Myocyte (in vitro differentiated cells): ENCODE results near the gene VASP. TPM values are rescaled to one million over a fixed set of nuclear protein-coding genes. Genes with fewer than 3 reads are reported as not detected.

Experiments used
- DNase-seq: peaks from one replicate; pipeline ENCODE4 v3.0.0-alpha.2; 2012; ENCODE audit warnings: low read depth
- total RNA-seq: library from RNA; depleted of rRNA; stranded (reverse); fragments of >200 nt; gene quantifications from 2 replicates; pipeline ENCODE4 v1.2.3, GENCODE V29; 2014

Gene VASP
- total RNA-seq, 1 donor from 2014 or later: 54.9 TPM

GRCh38 chr19:45473682-45474605 lies 33.3 kb upstream of the VASP start:
- DNase-seq: no peak

GRCh38 chr19:45474606-45475521 lies 32.4 kb upstream of the VASP start:
- no peak for DNase-seq

- no peak for DNase-seq
Observed at GRCh38 chr19:45475537-45476291, 31.6 kb upstream of the VASP start.

DNA sequence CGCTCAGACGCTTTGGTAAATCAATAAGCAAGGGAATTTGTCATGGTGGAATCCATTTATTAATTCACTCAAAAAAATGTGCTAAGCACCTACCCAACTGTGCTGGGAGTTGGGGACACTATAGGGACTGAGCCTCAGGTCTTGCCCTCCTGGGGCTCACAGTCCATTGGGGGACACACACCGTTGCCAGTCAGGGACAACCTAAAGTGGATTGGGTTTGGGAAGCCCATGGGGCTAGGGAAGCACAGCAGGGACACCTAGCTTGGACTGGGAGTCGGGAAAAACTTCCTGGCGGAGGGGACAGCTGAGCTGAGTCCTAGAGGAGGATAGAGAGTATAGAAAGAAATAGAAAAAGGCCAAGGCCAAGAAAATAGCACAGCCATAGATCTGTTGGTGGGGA lies 31.0 kb upstream of the VASP start:
- no peak for DNase-seq

- no peak for DNase-seq
Observed at GRCh38 chr19:45477186-45477585, 30.1 kb upstream of the VASP start.

DNA sequence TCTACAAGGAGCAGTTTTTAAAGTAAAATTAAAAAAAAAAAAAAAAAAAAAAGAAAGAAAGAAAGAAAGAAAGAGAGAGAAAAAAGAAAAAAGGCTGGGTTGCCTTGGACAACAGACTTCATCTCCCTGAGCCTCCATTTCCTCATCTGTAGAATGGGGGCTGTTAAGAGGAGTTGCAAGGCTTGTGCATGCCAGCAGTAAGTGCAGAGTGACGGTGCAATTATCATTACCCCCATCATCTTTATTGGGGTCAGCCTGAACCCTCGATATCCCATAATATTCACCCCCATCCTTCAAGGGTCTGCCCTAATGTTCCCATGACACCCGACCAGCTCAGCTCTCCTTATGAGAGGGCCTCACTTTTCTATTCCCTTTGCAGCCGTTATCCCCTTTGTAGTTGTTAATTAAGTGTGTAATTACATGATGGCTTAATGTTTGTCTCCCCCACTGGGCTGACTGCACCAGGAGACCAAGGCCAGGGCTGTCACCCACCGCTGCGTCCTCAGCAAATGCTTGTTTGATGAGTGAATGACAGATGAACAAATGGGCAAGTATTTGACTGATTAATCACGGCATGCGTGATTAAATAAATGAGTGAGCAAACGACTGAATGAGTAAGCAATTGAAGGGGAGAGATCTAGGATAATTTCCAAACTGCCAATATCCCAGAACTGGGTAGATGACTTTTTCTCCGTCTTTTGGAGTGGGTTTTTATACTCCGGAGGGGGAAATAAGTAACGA lies 29.4 kb upstream of the VASP start:
- DNase-seq: no peak

GRCh38 chr19:45478454-45479238 lies 28.6 kb upstream of the VASP start:
- peak; percentile 90 for DNase-seq

DNA sequence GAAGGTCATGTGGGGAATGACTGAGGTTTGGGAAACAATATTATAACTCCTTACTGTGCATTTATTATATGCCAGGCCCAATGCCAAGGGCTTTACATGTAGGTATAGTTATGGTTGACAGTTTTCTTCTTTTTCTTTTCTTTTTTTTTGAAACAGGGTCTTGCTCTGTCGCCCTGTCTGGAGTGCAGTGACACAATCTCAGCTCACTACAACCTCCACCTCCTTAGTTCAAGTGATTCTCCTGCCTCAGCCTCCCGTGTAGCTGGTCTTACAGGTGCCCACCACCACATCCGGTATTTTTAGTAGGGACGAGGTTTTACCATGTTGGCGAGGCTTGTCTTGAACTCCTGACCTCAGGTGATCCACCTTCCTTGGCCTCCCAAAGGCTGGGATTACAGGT lies 24.2 kb upstream of the VASP start:
- no peak for DNase-seq

GRCh38 chr19:45484273-45484945 lies 22.9 kb upstream of the VASP start:
- DNase-seq: no peak

DNA sequence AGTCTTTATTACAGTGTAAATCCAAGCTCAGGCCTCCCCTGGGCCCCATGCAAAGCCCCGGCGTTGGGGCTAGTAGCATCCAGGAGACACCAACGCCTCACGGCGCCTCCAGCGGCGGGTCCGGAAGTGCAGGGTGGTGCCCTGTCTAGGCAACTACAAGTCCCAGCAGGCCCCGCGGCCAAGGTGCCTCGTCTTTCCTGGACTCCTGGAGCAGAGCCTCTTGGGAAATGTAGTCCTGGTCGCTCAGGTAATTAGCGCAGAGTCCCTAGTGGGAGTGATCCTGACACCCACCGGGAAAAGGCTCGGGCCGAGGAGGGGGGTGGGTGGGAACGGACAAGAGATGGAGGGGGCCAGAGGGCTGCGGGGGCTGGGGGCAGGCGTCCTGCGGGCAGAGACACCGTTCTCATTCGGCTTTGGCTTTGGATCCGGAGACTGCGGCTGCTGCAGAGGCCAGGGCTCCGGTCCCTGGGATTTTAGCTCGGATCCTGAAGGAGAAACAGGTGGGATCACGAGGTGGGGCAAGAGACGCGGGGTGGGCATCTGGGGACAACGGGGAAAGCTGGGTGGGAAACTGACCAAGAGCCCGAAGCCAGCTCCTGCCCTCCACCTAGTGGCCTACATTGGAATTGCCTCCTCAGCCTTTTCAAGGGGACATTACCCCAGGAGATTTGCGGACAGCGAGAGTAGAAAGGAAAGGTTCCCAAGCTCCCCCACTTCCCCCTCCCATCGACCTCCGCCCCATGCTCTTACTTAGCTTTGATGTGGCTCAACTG lies 21.8 kb upstream of the VASP start:
- DNase-seq: peak; percentile 94

DNA sequence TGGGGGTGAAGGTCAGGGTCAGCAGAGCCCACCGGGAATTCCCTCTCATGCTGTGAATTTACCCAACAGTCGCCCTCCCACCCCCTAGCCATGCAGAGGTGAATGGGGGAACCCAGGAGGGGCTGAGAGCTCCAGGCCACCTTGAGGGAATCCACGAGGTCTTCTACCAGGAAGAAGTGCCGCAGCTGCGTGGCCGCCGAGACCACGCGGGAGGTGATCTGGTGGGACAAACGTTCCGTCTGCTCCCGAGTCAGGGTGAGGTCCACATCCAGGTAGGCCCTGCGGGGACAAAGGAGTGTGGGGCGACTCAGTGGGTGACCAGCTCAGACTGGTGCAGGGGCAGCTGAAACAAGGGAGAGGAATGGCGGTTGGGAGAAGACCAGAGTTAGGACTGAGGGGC lies 18.6 kb upstream of the VASP start:
- no peak for DNase-seq

GRCh38 chr19:45489216-45489855 lies 17.9 kb upstream of the VASP start:
- DNase-seq: no peak

DNA sequence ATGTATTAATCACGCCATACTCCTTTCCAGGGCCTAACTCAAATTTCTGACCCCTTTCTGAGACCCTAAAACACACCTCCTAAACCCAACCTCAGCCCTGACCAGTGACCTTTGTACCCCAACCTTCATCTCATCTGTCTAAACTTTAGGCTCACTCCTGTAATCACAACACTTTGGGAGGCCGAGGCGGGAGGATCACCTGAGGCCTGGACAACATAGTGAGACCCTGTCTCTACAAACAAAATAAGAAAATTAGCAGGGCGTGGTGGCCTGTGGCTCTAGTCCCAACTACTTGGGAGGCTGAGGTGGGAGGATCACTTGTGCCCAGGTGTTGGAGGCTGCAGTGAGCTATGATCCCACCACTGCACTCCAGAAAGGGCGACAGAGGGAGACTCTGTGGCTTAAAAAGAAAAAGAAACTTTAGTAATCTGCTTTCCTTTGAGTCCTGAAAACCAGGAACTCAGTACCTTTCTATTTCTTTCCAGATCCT lies 15.1 kb upstream of the VASP start:
- no peak for DNase-seq

- DNase-seq: peak; percentile 89
Observed at GRCh38 chr19:45492627-45493470, 14.4 kb upstream of the VASP start.

GRCh38 chr19:45494261-45494916 lies 12.9 kb upstream of the VASP start:
- DNase-seq: no peak

- no peak for DNase-seq
Observed at GRCh38 chr19:45495178-45495577, 12.1 kb upstream of the VASP start.
